LNCaP clone FGC (cell line): Measurements from ENCODE around the gene RSPRY1.

Experiments used
- DNase-seq: peaks from one replicate; pipeline ENCODE4 v3.0.0-alpha.2; 2011; ENCODE audit warnings: low read depth
- H3K4me3 ChIP-seq: 2 replicates; pipeline ENCODE4 v1.5.1; 2011; ENCODE audit warnings: mild to moderate bottlenecking, low read depth, low read length, control low read depth
- CTCF ChIP-seq: IDR thresholded peaks from 2 replicates; pipeline ENCODE4 v1.5.1; 2012; ENCODE audit warnings: mild to moderate bottlenecking; ENCODE audit not compliant: control insufficient read depth, insufficient read depth; ENCODE audit errors: extremely low read depth

The RSPRY1 gene

GRCh38 chr16:57175896-57176295 lies 10.2 kb upstream of the RSPRY1 start:
- DNase-seq, result no peak
- TF ChIP-seq CTCF, result no peak
- H3K4me3 ChIP-seq, result no peak overlapping the region

- TF ChIP-seq CTCF, result no peak
- no peak overlapping the region for H3K4me3 ChIP-seq
- DNase-seq, result no peak
Measured at GRCh38 chr16:57178196-57178595, 7.9 kb upstream of the RSPRY1 start.

- no peak for DNase-seq
- H3K4me3 ChIP-seq, result no peak overlapping the region
- no peak for TF ChIP-seq CTCF
Measured at GRCh38 chr16:57178793-57179212, 7.3 kb upstream of the RSPRY1 start.

GRCh38 chr16:57179215-57179828 lies 6.8 kb upstream of the RSPRY1 start:
- no peak for DNase-seq
- H3K4me3 ChIP-seq, result no peak overlapping the region
- TF ChIP-seq CTCF, result no peak

- no peak for DNase-seq
- no peak for TF ChIP-seq CTCF
- peak overlapping the region; percentile 98 for H3K4me3 ChIP-seq
Measured at GRCh38 chr16:57184113-57184512, 2.0 kb upstream of the RSPRY1 start.

GRCh38 chr16:57184887-57185445 lies 1.2 kb upstream of the RSPRY1 start:
- no peak for TF ChIP-seq CTCF
- peak overlapping the region; percentile 98 for H3K4me3 ChIP-seq
- DNase-seq, result no peak

- no peak for DNase-seq
- peak overlapping the region; percentile 98 for H3K4me3 ChIP-seq
Measured at GRCh38 chr16:57185446-57185944, 634 bp upstream of the RSPRY1 start.

More at GRCh38 chr16:57185446-57185944, 634 bp upstream of the RSPRY1 start:
- no peak for TF ChIP-seq CTCF
